Right renal pelvis (tissue), 4 donors: ENCODE measurements around the gene CELF2. TPM values are rescaled to one million over a fixed set of nuclear protein-coding genes. Genes with fewer than 3 reads are reported as not detected.
"Not testable (repeated sequence)": the region's sequence is repeated elsewhere in the genome, so short reads cannot be mapped to it uniquely, and the experiment has no call there.

Experiments used
- DNase-seq, 4 donors: peaks; one replicate each; pipeline ENCODE4 v3.0.0-alpha.2; 2013; ENCODE audit warnings: low read depth in 4 of 4, low spot score in 3 of 4, missing footprints in 1 of 4
- polyA plus RNA-seq, 4 donors: library from polyadenylated mRNA; unstranded; fragments of 120-200 nt; gene quantifications; one replicate each; pipeline ENCODE4 v1.2.1, GENCODE V29; 2013; ENCODE audit not compliant: insufficient read length in 4 of 4

The CELF2 gene
- polyA plus RNA-seq: 10 to 100 TPM; 12.0 to 14.5 (median 12.3) TPM

DNA sequence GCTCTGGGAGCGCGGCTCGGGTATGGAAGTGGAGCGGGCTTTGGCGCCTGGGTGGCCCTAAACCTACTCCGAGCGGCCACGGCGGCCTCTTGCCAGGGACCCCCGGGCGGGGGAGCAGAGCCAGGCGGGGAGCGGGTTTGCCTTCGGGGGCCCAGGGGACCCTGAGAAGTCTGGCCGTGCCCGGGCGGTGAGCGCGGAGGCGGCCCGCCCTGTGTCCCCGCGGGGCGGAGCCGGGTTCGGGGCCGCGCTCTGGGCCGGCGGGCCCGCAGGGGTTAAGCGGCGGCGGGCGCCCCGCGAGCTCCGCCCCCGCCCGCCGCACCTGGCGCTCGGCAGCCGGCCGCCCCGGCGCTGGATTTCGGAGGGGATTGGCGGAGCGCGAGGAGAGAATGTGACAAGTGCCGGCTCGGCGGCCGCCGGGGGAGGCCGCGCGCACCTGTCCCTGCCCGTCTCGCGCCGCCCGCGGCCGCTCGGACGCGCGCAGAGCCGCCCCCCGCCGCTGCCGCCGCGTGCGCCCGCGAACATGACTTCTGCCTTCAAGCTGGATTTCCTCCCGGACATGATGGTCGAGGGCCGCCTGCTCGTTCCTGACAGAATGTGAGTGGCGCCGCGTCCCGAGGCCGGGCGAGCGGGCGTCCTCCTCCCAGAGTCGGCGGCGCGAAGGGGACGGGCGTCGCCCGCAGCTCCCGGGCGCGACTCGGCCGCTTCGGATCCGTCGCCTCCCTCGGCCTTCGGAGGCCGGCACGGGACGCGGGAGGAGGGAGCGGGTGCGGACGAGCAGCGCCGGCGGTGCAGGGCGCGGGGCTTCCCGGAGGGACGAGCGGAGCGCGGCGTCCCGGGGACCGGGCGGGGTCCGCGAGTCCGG is at the start of gene CELF2:
Gene CELF2, plus strand, starts transcription at position 303 of the 862 bp plus-strand sequence. Its CDS starts 218 bp downstream, at position 521.
- DNase-seq: no peak

DNA sequence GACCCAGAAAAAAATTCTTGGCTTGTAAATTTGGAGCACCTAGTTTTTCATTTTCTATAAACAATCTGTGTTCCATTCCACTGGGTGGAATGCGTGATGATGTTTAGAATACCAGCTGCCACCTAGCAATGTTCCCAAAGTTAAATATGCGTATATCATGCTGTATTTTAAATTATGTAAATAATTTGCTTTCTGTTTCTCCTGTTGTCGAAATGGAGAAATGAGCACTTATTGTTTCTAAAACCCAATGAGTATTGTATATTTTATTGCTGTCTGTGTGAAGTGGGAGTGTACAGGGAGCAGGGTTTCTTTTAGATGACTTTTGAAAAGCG is 49.4 kb upstream of the CELF2 start:
- no peak for DNase-seq

DNA sequence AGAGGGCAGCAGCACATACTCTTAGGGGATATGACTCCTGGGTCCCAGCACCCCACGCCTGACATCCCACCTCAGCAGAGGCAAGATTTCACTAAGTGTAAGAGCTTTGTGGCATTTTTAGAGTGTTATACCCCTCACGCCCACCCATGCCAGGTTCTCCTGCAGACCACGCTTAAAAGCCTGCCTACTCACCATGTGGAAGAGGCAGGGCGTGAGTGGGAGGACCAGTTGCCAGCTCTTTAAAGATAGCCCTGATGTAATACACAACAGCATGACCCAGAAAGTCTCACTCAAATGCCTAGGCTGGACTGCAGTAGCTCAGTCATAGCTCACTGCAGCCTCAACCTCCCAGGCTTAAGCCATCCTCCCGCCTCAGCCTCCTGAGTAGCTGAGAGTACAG is 44.4 kb upstream of the CELF2 start:
- DNase-seq: no peak

DNA sequence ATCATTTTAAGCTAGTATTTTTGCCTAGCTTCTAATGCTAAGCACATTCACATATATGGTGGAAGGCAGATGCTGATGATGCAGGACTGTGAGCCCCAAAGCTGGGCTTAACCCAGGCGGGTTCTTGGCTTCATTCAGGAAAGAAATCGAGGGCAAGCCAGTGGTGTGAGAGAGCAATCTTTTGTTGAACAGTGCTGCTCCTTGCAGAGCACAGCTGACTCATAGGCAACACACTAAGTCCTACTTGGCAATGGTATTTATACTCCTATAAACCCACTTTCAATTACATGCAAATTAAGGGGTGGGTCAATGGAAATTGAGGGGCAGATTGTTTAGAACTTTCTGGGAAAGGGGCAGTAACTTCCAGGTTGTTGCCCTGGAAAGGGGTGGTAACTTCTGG is 42.0 kb upstream of the CELF2 start:
- DNase-seq: no peak

DNA sequence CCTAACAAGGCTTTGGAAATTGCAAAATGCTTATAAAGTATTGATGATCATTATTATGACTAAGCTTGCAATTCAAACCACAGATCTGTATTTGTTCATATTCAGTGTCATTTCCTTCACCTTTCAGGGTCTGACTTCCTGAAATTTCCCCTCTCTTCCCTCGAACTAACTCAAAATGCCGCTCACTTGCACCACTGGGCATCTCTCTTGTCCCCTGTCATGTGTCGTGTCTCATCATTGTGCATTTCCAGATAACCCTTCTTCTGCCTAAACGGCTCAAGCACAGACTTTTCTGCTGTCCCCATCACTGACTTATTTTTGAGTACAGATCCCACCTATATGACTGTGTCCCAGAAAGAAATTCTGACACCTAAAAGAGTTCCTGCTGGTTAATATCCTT is 41.0 kb upstream of the CELF2 start:
- no peak for DNase-seq

DNA sequence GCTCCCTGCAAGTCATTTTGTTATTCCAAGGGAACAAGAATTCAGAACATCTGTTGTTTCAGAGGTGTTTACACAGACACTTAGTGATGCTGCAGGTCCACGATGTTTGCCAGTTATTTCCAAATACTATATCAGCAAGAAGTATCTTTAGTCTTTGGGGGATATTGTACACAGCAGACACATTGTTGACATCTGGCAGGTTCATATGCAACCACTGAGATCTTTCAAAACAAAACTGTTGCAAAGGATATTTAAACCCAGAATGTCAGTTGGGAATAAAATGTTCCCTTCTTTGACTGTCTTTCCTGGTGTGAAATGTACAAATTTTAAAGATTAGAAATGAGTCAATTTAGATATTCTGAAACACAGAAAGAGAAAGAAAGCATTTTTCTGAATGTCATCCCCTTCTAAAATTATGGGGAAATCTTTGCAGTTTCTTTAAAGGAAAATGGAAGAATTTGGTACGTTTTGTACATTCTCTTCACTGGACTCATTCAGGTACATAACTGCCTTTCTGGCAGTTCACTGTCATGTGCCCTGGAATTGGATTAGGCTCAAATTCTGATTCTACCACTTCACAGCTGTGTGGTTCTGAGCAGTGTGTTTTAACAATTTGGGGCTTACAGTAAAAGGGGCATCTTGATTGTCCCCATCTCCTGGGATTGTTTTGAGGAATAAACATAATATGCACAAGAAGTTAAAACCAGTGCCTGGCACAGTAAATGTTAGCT is 40.3 kb upstream of the CELF2 start:
- no peak for DNase-seq

DNA sequence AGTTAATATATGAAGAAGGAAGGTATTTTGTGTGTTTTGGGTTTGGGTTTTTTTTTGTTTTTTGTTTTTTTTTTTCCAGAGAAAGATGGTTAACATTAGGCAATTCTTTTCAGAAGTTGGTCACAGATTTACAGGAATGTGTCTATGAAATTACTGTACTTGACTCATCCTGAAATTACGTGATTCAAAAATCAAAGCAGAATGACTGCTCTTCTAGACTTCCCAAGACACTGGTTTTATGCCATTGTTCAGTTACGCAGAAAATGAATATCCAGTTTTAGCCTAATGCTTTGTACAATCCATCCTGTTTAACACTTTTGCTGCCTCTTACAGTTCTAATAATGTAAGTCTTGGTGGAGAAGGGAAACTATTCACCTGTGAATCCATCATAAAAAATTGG is 39.7 kb upstream of the CELF2 start:
- no peak for DNase-seq

DNA sequence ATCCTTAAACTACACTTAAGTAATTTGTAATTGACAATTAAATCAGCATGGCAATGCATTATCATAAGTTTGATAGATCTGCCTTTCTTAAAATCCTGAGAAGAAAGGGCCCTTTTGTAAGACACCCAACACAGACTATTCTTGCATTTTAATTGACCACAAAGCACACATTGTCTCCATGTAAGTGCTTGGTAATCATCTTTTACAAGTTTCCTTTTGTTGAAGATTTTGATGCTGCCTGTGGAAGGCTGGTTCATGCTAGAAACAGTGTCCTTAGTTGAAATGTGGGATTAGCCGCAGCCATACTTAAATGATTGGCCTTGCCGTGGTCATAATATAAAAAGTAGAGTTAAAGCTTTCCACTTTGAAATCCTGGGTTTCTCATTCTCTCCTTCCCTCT is 32.3 kb upstream of the CELF2 start:
- DNase-seq: no peak

DNA sequence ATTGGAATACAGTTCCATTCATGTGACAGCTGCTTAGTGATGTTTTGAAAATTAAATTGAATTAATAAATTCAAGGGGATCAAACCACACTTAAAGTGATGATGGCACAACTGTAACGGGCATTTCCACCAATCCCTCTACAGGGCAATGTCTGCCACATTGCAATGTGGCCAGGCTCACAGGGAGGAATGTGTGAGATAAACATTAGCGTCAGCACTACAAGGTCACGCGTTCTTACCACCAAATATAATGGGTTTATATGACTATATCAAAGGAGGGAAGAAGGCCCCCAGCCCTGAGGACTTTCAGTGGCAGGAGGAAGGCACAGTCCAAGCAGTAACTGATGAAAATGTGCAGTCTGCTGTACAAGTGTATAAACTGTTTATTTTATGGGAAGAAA is 31.1 kb upstream of the CELF2 start:
- no peak for DNase-seq

DNA sequence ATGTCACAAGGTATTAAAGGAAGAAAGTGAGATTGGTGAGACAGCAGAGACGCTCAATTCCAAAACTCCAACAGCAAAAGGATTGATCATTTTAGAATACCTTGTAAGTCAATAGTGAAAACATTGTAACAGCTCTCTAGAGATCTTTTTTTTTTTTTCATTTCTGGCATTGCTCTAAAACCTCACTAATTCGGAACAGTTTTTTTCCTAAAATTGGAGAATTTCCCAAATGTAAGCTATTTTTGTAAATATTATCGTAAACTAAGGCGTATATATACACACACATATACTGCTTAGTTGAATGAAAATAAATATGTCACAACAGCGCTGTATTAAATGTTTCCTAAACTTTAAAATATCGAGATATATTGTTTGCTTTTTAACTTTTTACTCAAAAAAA is 30.6 kb upstream of the CELF2 start:
- no peak for DNase-seq

DNA sequence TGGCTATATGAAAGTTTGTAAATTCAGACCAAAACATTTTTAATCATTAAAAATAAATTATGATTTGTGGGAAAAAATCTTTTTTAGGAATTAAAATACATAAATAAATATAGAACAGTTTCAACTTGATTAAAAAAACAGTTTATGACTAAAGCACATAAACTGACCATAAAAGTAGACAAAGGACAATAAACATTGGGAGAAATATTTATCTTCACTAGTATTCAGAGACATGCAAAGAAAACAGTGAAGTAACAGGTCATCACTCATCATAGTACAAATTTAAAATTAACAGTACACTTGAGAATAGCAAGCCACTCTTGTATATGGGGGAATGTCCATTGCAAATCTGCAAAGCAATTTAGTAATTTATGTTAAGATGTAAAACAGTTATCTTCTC is 28.0 kb upstream of the CELF2 start:
- no peak for DNase-seq

DNA sequence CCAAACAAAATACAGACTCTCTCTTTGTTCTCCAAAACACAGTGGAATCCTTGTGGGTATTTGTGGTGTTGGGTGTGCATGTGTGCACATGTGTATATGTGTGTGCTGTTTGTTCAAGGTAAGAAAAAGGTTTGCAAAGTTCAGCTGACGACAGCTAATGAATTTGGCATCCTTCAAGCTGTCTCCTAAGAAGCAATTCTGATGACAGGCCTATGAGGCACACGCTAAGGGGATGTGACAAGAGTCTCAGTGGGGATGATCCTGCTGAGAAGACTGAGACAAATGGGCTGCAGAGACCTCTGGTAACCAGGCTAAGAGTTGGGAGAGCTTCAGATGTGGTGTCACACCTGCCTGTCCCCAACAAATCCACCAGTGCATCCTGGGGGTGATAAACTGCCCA is 26.5 kb upstream of the CELF2 start:
- DNase-seq: no peak

DNA sequence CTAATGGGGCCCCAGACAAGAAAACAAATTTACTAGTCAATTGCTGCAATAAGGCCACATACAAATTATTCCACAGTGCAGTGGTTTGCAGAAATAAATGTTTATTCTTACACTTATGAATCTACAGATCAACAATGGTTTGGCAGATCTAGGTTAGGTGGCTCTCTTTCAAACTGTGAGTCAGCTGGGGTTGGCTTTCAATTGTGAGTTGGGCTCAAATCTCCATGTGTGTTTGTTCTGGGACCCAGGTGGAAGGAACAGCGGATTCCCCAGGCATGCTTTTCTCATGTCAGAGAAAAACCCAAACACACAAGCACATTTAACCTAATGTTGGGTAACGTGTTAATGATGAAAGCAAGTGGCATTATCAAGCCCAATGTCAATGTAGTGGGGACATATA is 25.6 kb upstream of the CELF2 start:
- DNase-seq: no peak

DNA sequence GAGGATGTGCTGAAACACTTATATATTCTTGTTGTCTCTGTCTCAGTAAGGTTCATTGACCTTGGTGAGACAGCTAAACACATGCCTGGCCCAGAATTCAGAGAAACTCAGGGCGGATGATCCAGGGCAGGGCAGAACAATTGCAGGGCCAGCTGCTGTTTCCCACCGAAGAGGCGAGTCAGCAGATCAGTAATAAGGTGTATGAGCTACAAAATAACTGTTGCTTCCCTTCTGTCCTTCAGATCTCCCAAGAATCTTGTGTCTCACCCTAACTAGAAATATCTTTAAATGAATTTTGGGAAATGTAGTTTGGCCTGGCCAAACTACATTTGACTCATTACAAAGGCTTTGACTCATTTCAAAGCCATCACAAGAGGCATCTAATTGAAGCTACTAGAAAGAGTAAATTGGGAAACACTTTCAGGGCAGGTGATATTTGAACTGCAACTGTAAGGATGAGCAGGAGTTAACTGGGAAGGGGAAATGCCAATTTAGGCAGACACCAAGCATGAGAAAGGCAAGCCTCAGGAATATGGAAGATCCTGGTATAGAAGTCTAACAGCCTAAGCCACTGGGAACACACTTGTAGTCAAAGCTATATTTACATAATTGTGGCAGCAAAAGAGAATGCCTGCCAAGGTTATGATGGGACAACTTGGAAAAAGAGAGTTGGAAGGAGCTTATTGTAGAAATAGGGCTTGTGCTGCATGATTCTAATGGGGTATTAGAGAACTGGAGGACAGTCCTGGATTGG is 24.5 kb upstream of the CELF2 start:
- DNase-seq: no peak

DNA sequence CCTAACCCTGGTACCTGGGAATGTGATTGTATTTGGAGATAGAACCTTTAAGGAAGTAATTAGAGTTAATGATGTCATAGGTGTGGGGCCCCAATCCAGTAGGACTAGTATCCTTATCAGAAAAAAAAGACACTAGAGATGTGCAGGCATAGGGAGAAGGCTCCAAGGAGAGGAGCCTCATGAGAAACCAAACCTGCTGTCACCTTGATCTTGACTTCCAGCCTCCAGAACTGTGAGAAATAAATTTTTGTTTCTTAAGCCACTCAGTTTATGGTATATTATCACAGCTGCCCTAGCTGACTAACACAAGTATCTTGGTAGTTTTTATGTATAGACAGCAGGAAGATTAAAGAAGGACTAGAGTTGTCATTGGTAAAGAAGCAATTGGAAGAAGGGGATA is 23.9 kb upstream of the CELF2 start:
- no peak for DNase-seq

DNA sequence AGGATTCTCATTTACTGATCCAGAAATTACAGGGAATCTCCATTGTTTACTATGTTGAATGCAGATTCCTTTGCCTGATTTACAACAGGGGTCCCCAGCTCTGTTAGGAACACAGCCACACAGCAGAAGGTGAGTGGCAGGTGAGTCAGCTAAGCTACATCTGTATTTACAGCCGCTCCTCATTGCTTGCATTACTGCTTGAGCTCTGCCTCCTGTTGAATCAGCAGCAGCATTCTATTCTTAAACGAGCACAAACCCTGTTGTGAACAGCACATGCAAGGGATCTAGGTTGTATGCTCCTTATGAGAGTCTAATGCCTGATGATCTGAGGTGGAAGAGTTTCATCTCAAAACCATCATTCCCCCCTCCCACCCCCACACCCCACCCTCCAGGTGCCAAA is 23.3 kb upstream of the CELF2 start:
- DNase-seq: no peak

DNA sequence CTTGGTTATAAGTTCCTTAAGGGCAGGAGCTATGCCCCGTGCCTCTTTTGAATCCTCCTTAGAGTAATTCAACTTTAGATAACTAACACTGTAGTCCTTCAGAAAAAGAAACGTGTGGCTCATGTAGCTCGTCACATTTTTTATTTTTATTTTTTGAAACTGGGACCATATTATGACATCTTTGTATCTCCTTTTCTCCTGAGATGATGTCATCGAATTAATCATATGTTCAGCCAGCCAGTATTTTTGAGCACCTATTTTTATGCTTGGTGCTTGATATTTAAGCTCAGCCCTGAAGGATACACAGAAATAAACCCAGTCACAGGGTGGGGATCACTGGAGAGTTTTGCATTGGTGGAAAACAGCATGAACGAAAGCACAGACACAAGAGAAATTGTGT is 22.6 kb upstream of the CELF2 start:
- DNase-seq: no peak

DNA sequence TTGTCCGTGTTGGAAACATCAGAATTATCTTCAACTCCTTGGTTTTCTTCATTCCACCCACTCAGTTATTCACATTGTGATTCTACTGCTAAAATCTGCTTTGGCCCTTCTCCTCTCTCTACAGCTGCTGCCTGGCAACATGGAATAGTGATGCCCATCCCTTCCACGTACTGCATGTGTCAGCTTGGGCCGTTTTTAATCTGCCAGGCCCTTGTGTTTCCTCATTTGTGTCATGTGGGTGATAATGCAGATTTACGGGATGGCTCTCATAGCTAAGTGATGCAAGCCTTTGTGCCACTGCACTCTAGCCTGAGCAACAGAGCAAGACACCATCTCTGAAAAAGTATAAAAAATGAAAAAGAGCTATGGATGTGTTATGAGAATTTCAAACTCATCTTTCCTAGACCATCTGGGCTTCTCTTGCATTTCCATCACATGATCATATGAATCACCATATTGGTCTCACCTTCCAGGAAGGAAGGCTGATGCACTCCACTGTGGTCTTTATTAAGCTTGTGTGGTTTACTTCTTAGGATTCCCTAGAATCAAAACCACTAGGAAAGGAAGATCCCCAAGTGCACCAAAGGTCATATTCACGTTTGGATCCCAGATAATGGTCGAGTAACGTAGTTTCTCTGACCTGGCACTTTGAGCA is 20.6 kb upstream of the CELF2 start:
- no peak for DNase-seq

DNA sequence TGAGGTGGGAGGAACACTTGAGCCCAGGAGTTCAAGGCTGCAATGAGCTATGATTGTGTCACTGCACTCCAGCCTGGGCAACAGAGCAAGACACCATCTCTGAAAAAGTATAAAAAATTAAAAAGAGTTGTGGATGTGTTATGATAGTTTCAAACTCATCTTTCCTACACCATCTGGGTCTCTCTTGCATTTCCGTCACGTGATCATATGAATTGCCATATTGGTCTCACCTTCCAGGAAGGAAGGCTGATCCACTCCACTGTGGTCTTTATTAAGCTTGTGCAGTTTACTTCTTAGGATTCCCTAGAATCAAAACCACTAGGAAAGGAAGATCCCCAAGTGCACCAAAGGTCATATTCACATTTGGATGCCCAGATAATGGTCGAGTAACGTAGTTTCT is 18.2 kb upstream of the CELF2 start:
- DNase-seq: not testable (repeated sequence)

DNA sequence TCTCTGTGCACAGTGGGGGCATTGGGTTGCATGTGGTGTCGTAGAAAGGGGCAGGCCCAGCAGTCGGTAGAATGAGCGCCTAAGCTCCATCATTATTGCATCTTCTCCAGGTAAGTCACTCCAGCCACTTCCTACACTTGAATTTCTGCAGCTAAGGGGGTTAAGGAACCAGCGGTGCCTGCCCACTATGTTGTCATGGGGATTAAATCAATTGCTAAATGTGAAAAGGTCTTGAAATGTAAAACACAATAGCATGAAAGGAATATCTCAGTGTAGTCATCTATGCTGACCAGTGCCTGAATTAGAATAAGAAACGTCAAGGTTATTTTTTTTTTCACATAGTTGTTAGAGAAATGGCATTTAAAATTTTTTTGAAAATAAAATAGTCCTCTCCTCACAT is 15.2 kb upstream of the CELF2 start:
- no peak for DNase-seq

DNA sequence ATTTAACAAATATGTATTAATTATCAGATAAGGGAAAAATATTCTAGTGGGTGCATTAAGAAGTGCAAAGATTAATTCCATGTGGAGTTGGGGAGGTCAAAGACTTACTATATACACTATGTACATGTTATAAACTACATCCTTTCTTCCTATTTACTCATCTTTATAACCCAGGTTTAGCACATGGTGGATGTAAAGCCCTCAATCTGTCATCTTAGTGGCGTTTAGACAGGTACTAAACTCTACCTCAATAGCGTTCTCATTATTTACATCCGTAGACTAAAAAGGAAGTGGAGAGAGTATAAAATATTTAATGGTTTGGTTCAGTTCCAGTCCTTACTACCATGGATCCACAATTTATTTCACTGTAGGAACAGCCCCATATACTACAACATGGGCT is 14.8 kb upstream of the CELF2 start:
- no peak for DNase-seq
